Gastroesophageal sphincter (tissue), 4 donors: ENCODE results near the gene CIAO3. TPM values are rescaled to one million over a fixed set of nuclear protein-coding genes. Genes with fewer than 3 reads are reported as not detected.
"Not testable (repeated sequence)": the region's sequence is repeated elsewhere in the genome, so short reads cannot be mapped to it uniquely, and the experiment has no call there.

ENCODE experiments used
- ATAC-seq: fragments of 150-250 bp; one replicate; pipeline ENCODE4 v1.9.1; 2016; ENCODE audit warnings: mild to moderate bottlenecking, moderate library complexity
- H3K27ac ChIP-seq, 4 donors: fragments of 200-600 bp; sonication (generic) in 3 of 4; 1 replicate in 3 of 4; 2 replicates in 1 of 4; pipeline ENCODE4 v1.5.1; 2016 to 2019
- H3K27me3 ChIP-seq: fragments of 200-600 bp; sonication (generic); one replicate; pipeline ENCODE4 v1.5.1; 2019
- H3K36me3 ChIP-seq, 2 donors: fragments of 200-600 bp; sonication (generic); one replicate each; pipeline ENCODE4 v1.5.1; 2019; ENCODE audit warnings: control low read depth in 1 of 2
- H3K4me1 ChIP-seq, 3 donors: fragments of 200-600 bp; sonication (generic); 1 replicate in 2 of 3; 2 replicates in 1 of 3; pipeline ENCODE4 v1.5.1; 2016 to 2019; ENCODE audit warnings: control low read depth in 2 of 3
- H3K4me3 ChIP-seq, 2 donors: fragments of 200-600 bp; sonication (generic); one replicate each; pipeline ENCODE4 v1.5.1; 2019; ENCODE audit warnings: mild to moderate bottlenecking in 1 of 2, moderate library complexity in 1 of 2
- H3K9me3 ChIP-seq, 3 donors: fragments of 200-600 bp; sonication (generic); one replicate each; pipeline ENCODE4 v1.5.1; 2017 to 2019; ENCODE audit warnings: control low read depth in 2 of 3
- CTCF ChIP-seq, 4 experiments: fragments of 200-600 bp in 2 of 4; fragments of 450-650 bp in 2 of 4; sonication (generic) in 1 of 4; IDR thresholded peaks; one replicate each; pipeline ENCODE4 v1.5.1; 2017 to 2019; ENCODE audit warnings: antibody characterized with exemption in 4 of 4, mild to moderate bottlenecking in 2 of 4, moderate library complexity in 2 of 4
- EP300 ChIP-seq: sonication (generic); formaldehyde crosslinking; IDR thresholded peaks from one replicate; pipeline ENCODE4 v1.6.1; 2017; ENCODE audit warnings: antibody characterized with exemption, mild to moderate bottlenecking
- POLR2A ChIP-seq, 2 donors: fragments of 450-650 bp; IDR thresholded peaks; one replicate each; pipeline ENCODE4 v1.6.1; 2017; ENCODE audit warnings: antibody characterized with exemption in 2 of 2, mild to moderate bottlenecking in 2 of 2, moderate library complexity in 1 of 2
- POLR2AphosphoS5 ChIP-seq: sonication (generic); formaldehyde crosslinking; IDR thresholded peaks from one replicate; pipeline ENCODE4 v1.6.1; 2017; ENCODE audit warnings: antibody characterized with exemption
- WGBS, 2 donors: methylation state at CpG; one replicate each; pipeline ENCODE4 v1.1.5; 2018; ENCODE audit warnings: low coverage in 1 of 2; 5-methylcytosine and 5-hydroxymethylcytosine counted together
- total RNA-seq, 4 donors: library from RNA; depleted of rRNA; stranded (reverse); fragments of >200 nt; gene quantifications; one replicate each; pipeline ENCODE4 v1.1.0, GENCODE V29; 2016

Gene CIAO3
- total RNA-seq, 4 donors from 2014 or later, result 18.5 to 46.7 (median 25.6) TPM

- TF ChIP-seq CTCF (IDR thresholded peaks at IDR 0.05) (no peak), POLR2AphosphoS5 (no peak), EP300 (no peak), POLR2A (IDR thresholded peaks at IDR 0.05) (no peak)
- ATAC-seq, result no peak
- H3K36me3 ChIP-seq, result peaks cover 0 to 9% of the 10 kb centered on the region in 2 donors
- no peak overlapping the region for H3K27ac ChIP-seq
- H3K27me3 ChIP-seq, result peaks cover 59% of the 10 kb centered on the region
- 53 to 64% methylated on average over 8 of the region's 10 CpGs for WGBS, 2 donors
- H3K4me1 ChIP-seq, result peaks cover 0 to 57% (median 30%) of the 10 kb centered on the region in 3 donors
- no peak overlapping the region for H3K4me3 ChIP-seq
- H3K9me3 ChIP-seq, result no peaks in the 10 kb centered on the region
Observed at GRCh38 chr16:692356-693108, 48.3 kb downstream of the CIAO3 start.

GRCh38 chr16:691242-691641, 49.6 kb downstream of the CIAO3 start:
- not testable (repeated sequence) for H3K9me3 ChIP-seq, H3K27ac ChIP-seq, H3K4me3 ChIP-seq, ATAC-seq
- 86 to 89% methylated on average over 12 to 14 of the region's 16 CpGs for whole genome bisulfite sequencing, 2 donors
- peaks cover 0 to 64% (median 30%) of the 10 kb centered on the region in 3 donors for H3K4me1 ChIP-seq
- H3K36me3 ChIP-seq, result peaks cover 0 to 22% of the 10 kb centered on the region in 2 donors
- peaks cover 46% of the 10 kb centered on the region for H3K27me3 ChIP-seq

GRCh38 chr16:689175-689897, 51.5 kb downstream of the CIAO3 start:
- Histone ChIP-seq H3K27ac (peak overlapping the region in 3 of 4 donors; percentile 86 to 95 (median 88)), H3K9me3 (no peaks in the 10 kb centered on the region), H3K4me1 (peaks cover 0 to 65% (median 31%) of the 10 kb centered on the region in 3 donors), H3K36me3 (peaks cover 0 to 26% of the 10 kb centered on the region in 2 donors), H3K4me3 (peak overlapping the region; percentile 56 to 97), H3K27me3 (peaks cover 27% of the 10 kb centered on the region)
- no CpG with 5 or more reads among the region's 26 CpGs for WGBS, 2 donors
- no peak for TF ChIP-seq POLR2A (IDR thresholded peaks at IDR 0.05)
- no peak for TF ChIP-seq CTCF (IDR thresholded peaks at IDR 0.05)
- TF ChIP-seq EP300, result no peak
- TF ChIP-seq POLR2AphosphoS5, result no peak
- ATAC-seq, result no peak

- TF ChIP-seq EP300 (no peak), POLR2AphosphoS5 (no peak), POLR2A (IDR thresholded peaks at IDR 0.05) (no peak), CTCF (IDR thresholded peaks at IDR 0.05) (no peak)
- ATAC-seq, result no peak
- Histone ChIP-seq H3K9me3 (no peaks in the 10 kb centered on the region), H3K27ac (no peak overlapping the region), H3K4me3 (no peak overlapping the region), H3K36me3 (peaks cover 0 to 34% of the 10 kb centered on the region in 2 donors), H3K4me1 (peaks cover 0 to 68% (median 41%) of the 10 kb centered on the region in 3 donors), H3K27me3 (peaks cover 9% of the 10 kb centered on the region)
- WGBS, 2 donors, result no CpG with 5 or more reads among the region's 19 CpGs
Observed at GRCh38 chr16:687499-687898, 53.3 kb downstream of the CIAO3 start.

- peaks cover 0 to 77% (median 49%) of the 10 kb centered on the region in 3 donors for H3K4me1 ChIP-seq
Observed at GRCh38 chr16:686459-687260, 54.1 kb downstream of the CIAO3 start.

More at GRCh38 chr16:686459-687260, 54.1 kb downstream of the CIAO3 start:
- peaks cover 0 to 42% of the 10 kb centered on the region in 2 donors for H3K36me3 ChIP-seq
- no peak overlapping the region for H3K27ac ChIP-seq
- H3K27me3 ChIP-seq, result peaks cover 2% of the 10 kb centered on the region
- no peak for ATAC-seq
- H3K9me3 ChIP-seq, result no peaks in the 10 kb centered on the region
- TF ChIP-seq EP300 (no peak), POLR2A (IDR thresholded peaks at IDR 0.05) (no peak), CTCF (IDR thresholded peaks at IDR 0.05) (no peak), POLR2AphosphoS5 (no peak)
- no peak overlapping the region for H3K4me3 ChIP-seq
- no CpG with 5 or more reads among the region's 51 CpGs for WGBS, 2 donors
